ENCODE data around the gene ATP4B. TPM values are rescaled to one million over a fixed set of nuclear protein-coding genes. Genes with fewer than 3 reads are reported as not detected.

Gene ATP4B
- total RNA-seq, 1 donor from 2014 or later, result not detected

Other genes starting within 250 kb of the ATP4B start
- 484 TPM for gene ADPRHL1, start 204.7 kb downstream of the ATP4B start, total RNA-seq
- gene DCUN1D2, start 167.5 kb downstream of the ATP4B start, total RNA-seq, result 196 TPM
- gene TFDP1, start 73.4 kb downstream of the ATP4B start, total RNA-seq, result 48.7 TPM
- 0.85 TPM for gene GRK1, start 9.0 kb upstream of the ATP4B start, total RNA-seq
- 7.7 TPM for gene TMEM255B, start 101.0 kb upstream of the ATP4B start, total RNA-seq
- gene GAS6, start 205.9 kb upstream of the ATP4B start, total RNA-seq, result 186 TPM

All from left ventricle myocardium inferior (tissue), 1 donor.